Omental fat pad (tissue), 4 donors: ENCODE measurements around the gene ETV4. TPM values are rescaled to one million over a fixed set of nuclear protein-coding genes. Genes with fewer than 3 reads are reported as not detected.

Experiments
- ATAC-seq: fragments of 150-250 bp; one replicate; pipeline ENCODE4 v1.9.1; 2016; ENCODE audit warnings: mild to moderate bottlenecking, moderate library complexity; ENCODE audit not compliant: low FRiP score
- DNase-seq: peaks from one replicate; pipeline ENCODE4 v3.0.0-alpha.2; 2019; ENCODE audit warnings: low spot score
- total RNA-seq, 4 donors: library from RNA; depleted of rRNA; stranded (reverse); fragments of >200 nt; gene quantifications; one replicate each; pipeline ENCODE4 v1.1.0, GENCODE V29; 2016
- TF ChIP-seq, protein P1 (sequence below), 3 donors: fragments of 450-650 bp; IDR thresholded peaks; one replicate each; pipeline ENCODE4 v1.5.1; 2016 to 2017; ENCODE audit warnings: antibody characterized with exemption in 3 of 3, mild to moderate bottlenecking in 3 of 3, moderate library complexity in 2 of 3

Gene ETV4
- total RNA-seq, 4 donors from 2014 or later = 0.37 to 1.3 TPM; not detected in 2

DNA sequence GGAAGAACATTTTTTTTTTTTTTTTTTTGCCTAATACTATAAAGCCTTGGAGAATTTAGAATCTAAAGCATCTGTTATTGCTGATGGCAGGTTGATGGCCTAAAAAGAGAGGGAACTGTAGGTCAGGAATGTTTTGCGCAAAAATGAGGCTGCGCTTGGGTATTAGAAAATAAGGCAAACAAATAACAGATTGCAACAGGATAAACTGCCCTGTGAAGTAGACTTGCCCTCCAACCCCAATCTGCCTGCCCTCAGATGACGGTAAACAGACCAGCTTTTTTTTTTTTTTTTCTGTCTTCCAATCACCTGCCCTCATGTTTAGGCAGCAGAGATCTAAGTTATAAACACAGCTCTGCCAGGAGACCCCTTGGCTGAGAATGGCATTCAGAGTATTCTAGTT lies 66.2 kb downstream of the ETV4 start:
- ATAC-seq (no peak), DNase-seq (no peak)
- TF ChIP-seq, protein P1, sequence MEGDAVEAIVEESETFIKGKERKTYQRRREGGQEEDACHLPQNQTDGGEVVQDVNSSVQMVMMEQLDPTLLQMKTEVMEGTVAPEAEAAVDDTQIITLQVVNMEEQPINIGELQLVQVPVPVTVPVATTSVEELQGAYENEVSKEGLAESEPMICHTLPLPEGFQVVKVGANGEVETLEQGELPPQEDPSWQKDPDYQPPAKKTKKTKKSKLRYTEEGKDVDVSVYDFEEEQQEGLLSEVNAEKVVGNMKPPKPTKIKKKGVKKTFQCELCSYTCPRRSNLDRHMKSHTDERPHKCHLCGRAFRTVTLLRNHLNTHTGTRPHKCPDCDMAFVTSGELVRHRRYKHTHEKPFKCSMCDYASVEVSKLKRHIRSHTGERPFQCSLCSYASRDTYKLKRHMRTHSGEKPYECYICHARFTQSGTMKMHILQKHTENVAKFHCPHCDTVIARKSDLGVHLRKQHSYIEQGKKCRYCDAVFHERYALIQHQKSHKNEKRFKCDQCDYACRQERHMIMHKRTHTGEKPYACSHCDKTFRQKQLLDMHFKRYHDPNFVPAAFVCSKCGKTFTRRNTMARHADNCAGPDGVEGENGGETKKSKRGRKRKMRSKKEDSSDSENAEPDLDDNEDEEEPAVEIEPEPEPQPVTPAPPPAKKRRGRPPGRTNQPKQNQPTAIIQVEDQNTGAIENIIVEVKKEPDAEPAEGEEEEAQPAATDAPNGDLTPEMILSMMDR (IDR thresholded peaks at IDR 0.05) = no peak

Other genes starting within 250 kb of the ETV4 start
- 10 to 100 TPM; 11.8 to 42.8 (median 27.1) TPM for gene ARL4D, start 147.3 kb downstream of the ETV4 start, total RNA-seq
- 10 to 100 TPM; 22.5 to 48.5 (median 31.9) TPM for gene DHX8, start 62.4 kb downstream of the ETV4 start, total RNA-seq
- 10 to 100 TPM in 2 of 4 donors, 1 to 10 TPM in 2; 5.6 to 56.6 (median 11.1) TPM for gene MEOX1, start 115.6 kb upstream of the ETV4 start, total RNA-seq
- not detected for gene SOST, start 212.5 kb upstream of the ETV4 start, total RNA-seq
- gene DUSP3, start 232.6 kb upstream of the ETV4 start, total RNA-seq = 10 to 100 TPM; 52.8 to 87.2 (median 65.9) TPM
- gene CFAP97D1, start 234.1 kb upstream of the ETV4 start, total RNA-seq = under 1 TPM in 2 of 4 donors, not detected in 2; 0.09 to 0.12 TPM